Body of pancreas (tissue), 4 donors: ENCODE results near the gene STEEP1.

Source experiments
- CTCF ChIP-seq, 7 experiments: fragments of 450-650 bp in 4 of 7; fragments of 200-600 bp in 3 of 7; sonication (generic) in 3 of 7; IDR thresholded peaks; one replicate each; pipeline ENCODE4 v1.5.1; 2016 to 2019; ENCODE audit warnings: antibody characterized with exemption in 7 of 7
- POLR2A ChIP-seq, 3 donors: fragments of 450-650 bp; IDR thresholded peaks; one replicate each; pipeline ENCODE4 v1.6.1; 2016; ENCODE audit warnings: antibody characterized with exemption in 3 of 3, mild to moderate bottlenecking in 2 of 3

- TF ChIP-seq CTCF (IDR thresholded peaks at IDR 0.05) (peak in 6 of 7 experiments; percentile 14 to 32 (median 18)), POLR2A (IDR thresholded peaks at IDR 0.05) (peak; percentile 68 to 94 (median 92))
Measured at GRCh38 chrX:119574394-119575266, 9.4 kb upstream of the STEEP1 start, which contains the start of gene UBE2A.
